ENCODE results near the gene TYK2.

DNA sequence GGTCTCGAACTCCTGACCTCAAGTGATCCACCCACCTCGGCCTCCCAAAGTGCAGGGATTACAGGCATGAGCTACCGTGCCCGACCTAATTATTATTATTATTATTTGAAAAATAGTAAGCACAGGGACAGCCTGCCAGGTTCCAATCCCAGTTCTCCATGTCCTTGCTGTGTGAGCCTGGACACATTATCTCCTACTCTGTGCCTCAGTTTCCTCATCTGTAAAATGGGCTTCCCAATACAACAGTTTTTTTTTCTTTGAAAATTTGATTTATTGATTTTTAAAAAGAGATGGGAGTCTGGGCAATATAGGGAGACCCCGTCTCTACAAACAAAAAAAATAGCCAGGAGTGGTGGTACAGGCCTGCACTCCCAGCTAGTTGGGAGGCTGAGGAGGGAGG lies 74.0 kb downstream of the TYK2 start:
- no peak for TF ChIP-seq POLR2A (IDR thresholded peaks at IDR 0.05; ENCODE audit: low read depth, low read length)
- TF ChIP-seq PAX5 (IDR thresholded peaks at IDR 0.05; ENCODE audit: insufficient read depth, low read length, severe bottlenecking) = no peak

All from GM12891 (cell line).